DND-41 (cell line): ENCODE results near the gene POU2F3.

ENCODE experiments used
- EZH2 ChIP-seq: IDR thresholded peaks from 3 replicates; pipeline ENCODE4 v1.6.1; 2012; ENCODE audit warnings: borderline replicate concordance, low read depth, mild to moderate bottlenecking, moderate library complexity, low read length, inconsistent platforms; ENCODE audit not compliant: severe bottlenecking
- TF ChIP-seq, protein P1 (sequence below): IDR thresholded peaks from 2 replicates; pipeline ENCODE4 v1.5.1; 2012; ENCODE audit warnings: borderline replicate concordance, low read length, moderate library complexity, mild to moderate bottlenecking; ENCODE audit not compliant: poor library complexity, severe bottlenecking; ENCODE audit errors: extremely low read depth

DNA sequence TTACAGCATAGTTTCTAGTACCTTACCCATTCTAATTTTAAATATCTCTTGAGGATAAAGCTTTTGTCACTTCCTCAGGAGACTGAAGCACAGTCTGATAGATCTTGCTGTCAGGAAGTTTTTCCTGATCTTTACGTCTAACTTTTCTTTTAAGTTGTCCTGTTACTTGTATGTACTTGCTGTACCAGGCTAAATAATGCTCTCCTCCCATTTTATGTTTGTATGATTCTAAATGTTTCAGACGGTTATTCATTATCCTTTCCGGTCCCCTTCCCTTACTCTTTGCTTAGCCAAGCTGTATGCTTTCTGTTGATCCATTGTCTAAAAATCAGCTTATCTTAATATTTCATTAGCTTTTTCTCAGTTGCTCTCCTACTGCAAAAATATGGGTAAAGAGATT, 102.3 kb downstream of the POU2F3 start:
- TF ChIP-seq, protein P1, sequence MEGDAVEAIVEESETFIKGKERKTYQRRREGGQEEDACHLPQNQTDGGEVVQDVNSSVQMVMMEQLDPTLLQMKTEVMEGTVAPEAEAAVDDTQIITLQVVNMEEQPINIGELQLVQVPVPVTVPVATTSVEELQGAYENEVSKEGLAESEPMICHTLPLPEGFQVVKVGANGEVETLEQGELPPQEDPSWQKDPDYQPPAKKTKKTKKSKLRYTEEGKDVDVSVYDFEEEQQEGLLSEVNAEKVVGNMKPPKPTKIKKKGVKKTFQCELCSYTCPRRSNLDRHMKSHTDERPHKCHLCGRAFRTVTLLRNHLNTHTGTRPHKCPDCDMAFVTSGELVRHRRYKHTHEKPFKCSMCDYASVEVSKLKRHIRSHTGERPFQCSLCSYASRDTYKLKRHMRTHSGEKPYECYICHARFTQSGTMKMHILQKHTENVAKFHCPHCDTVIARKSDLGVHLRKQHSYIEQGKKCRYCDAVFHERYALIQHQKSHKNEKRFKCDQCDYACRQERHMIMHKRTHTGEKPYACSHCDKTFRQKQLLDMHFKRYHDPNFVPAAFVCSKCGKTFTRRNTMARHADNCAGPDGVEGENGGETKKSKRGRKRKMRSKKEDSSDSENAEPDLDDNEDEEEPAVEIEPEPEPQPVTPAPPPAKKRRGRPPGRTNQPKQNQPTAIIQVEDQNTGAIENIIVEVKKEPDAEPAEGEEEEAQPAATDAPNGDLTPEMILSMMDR: no peak
- no peak for TF ChIP-seq EZH2
